Activated CD8-positive, alpha-beta memory T cell treated with anti-CD3 and anti-CD28 coated beads, Interleukin-2, amount 10 ng/mL, durations not matched to agents 7 days and 5 days (primary cell): ENCODE results near the gene LRRC58. TPM values are rescaled to one million over a fixed set of nuclear protein-coding genes. Genes with fewer than 3 reads are reported as not detected.
"Not testable (repeated sequence)": the region's sequence is repeated elsewhere in the genome, so short reads cannot be mapped to it uniquely, and the experiment has no call there.

Source experiments
- ATAC-seq: fragments of 150-1000 bp; cut with Tn5 transposase; one replicate; pipeline ENCODE4 v1.10.0; 2021; ENCODE audit warnings: moderate library complexity
- CTCF ChIA-PET: fragments of 350-600 bp; sonication (Branson Sonifier 250); formaldehyde crosslinking; loops from one replicate; lab custom pipeline; 2021; ENCODE audit warnings: antibody characterized with exemption; lab: Charles Lee
- DNase-seq: peaks from one replicate; pipeline ENCODE4 v3.0.0-alpha.2; 2020
- H3K27ac Mint-ChIP-seq: one replicate; pipeline ENCODE4 v1.8.0; 2021; ENCODE audit warnings: mild to moderate bottlenecking, mixed read lengths
- H3K27me3 Mint-ChIP-seq: one replicate; pipeline ENCODE4 v1.8.0; 2021; ENCODE audit warnings: mixed read lengths
- H3K36me3 Mint-ChIP-seq: one replicate; pipeline ENCODE4 v1.8.0; 2021; ENCODE audit warnings: mild to moderate bottlenecking, mixed read lengths
- H3K4me1 Mint-ChIP-seq: one replicate; pipeline ENCODE4 v1.8.0; 2021; ENCODE audit warnings: mixed read lengths
- H3K4me3 Mint-ChIP-seq: one replicate; pipeline ENCODE4 v1.8.0; 2021; ENCODE audit warnings: mild to moderate bottlenecking, moderate library complexity, mixed read lengths
- H3K9me3 Mint-ChIP-seq: one replicate; pipeline ENCODE4 v1.8.0; 2022; ENCODE audit warnings: low read depth, mixed read lengths
- total RNA-seq, 2 experiments: library from RNA; stranded (reverse); gene quantifications; one replicate each; pipeline ENCODE4 v1.2.3, GENCODE V29; 2021

Gene LRRC58
- total RNA-seq, 2 experiments from 2014 or later, result 21.2 to 21.4 TPM

- no peak for ATAC-seq
- peaks cover 2% of the 10 kb centered on the region for H3K9me3 Mint-ChIP-seq
Observed at GRCh38 chr3:120324190-120324589, 25.0 kb downstream of the LRRC58 start.

GRCh38 chr3:120323761-120324160, 25.4 kb downstream of the LRRC58 start:
- CTCF ChIA-PET, H3K4me3 Mint-ChIP-seq, H3K9me3 Mint-ChIP-seq, DNase-seq, H3K4me1 Mint-ChIP-seq, ATAC-seq, H3K27me3 Mint-ChIP-seq, H3K27ac Mint-ChIP-seq: not testable (repeated sequence)
- peaks cover 48% of the 10 kb centered on the region for H3K36me3 Mint-ChIP-seq

More at GRCh38 chr3:120324190-120324589, 25.0 kb downstream of the LRRC58 start:
- no peak for DNase-seq
- Mint-ChIP-seq H3K36me3 (peaks cover 44% of the 10 kb centered on the region), H3K4me3 (no peak overlapping the region), H3K27me3 (no peaks in the 10 kb centered on the region), H3K27ac (no peak overlapping the region), H3K4me1 (no peaks in the 10 kb centered on the region)
- CTCF ChIA-PET, result no interaction called here

- peaks cover 24% of the 10 kb centered on the region for H3K36me3 Mint-ChIP-seq
- ATAC-seq, result no peak
- peaks cover 7% of the 10 kb centered on the region for H3K9me3 Mint-ChIP-seq
- DNase-seq, result no peak
- peaks cover 9% of the 10 kb centered on the region for H3K4me1 Mint-ChIP-seq
- CTCF ChIA-PET, result no interaction called here
- no peak overlapping the region for H3K4me3 Mint-ChIP-seq
- H3K27ac Mint-ChIP-seq, result peak overlapping the region; percentile 39
- peaks cover 5% of the 10 kb centered on the region for H3K27me3 Mint-ChIP-seq
Observed at GRCh38 chr3:120311863-120312794, 37.0 kb downstream of the LRRC58 start.

GRCh38 chr3:120306519-120307455, 42.4 kb downstream of the LRRC58 start:
- no peak overlapping the region for H3K27ac Mint-ChIP-seq
- H3K4me1 Mint-ChIP-seq, result no peaks in the 10 kb centered on the region
- no peak overlapping the region for H3K4me3 Mint-ChIP-seq
- H3K27me3 Mint-ChIP-seq, result peaks cover 5% of the 10 kb centered on the region
- DNase-seq, result no peak
- CTCF ChIA-PET, result no interaction called here
- ATAC-seq, result no peak
- no peaks in the 10 kb centered on the region for H3K36me3 Mint-ChIP-seq
- H3K9me3 Mint-ChIP-seq, result no peaks in the 10 kb centered on the region

- Mint-ChIP-seq H3K36me3 (no peaks in the 10 kb centered on the region), H3K4me1 (no peaks in the 10 kb centered on the region), H3K27me3 (no peaks in the 10 kb centered on the region), H3K27ac (no peak overlapping the region), H3K9me3 (no peaks in the 10 kb centered on the region), H3K4me3 (no peak overlapping the region)
- DNase-seq, result no peak
- ATAC-seq, result no peak
- CTCF ChIA-PET, result no interaction called here
Observed at GRCh38 chr3:120304616-120305015, 44.5 kb downstream of the LRRC58 start.

GRCh38 chr3:120302361-120302760, 46.8 kb downstream of the LRRC58 start:
- DNase-seq (no peak), ATAC-seq (no peak)
- Mint-ChIP-seq H3K27me3 (peaks cover 9% of the 10 kb centered on the region), H3K27ac (no peak overlapping the region), H3K4me1 (no peaks in the 10 kb centered on the region), H3K36me3 (no peaks in the 10 kb centered on the region), H3K4me3 (no peak overlapping the region), H3K9me3 (no peaks in the 10 kb centered on the region)
- CTCF ChIA-PET, result no interaction called here

GRCh38 chr3:120300971-120301370, 48.2 kb downstream of the LRRC58 start:
- ATAC-seq (no peak), DNase-seq (no peak)
- Mint-ChIP-seq H3K27me3 (peaks cover 14% of the 10 kb centered on the region), H3K4me3 (no peak overlapping the region), H3K9me3 (no peaks in the 10 kb centered on the region), H3K27ac (no peak overlapping the region), H3K36me3 (no peaks in the 10 kb centered on the region), H3K4me1 (no peaks in the 10 kb centered on the region)
- CTCF ChIA-PET, result interaction anchor here (2.1 kb wide), 1 partner anchor 117 kb away, joined by 7 read pairs; no protein-coding TSS in a partner anchor

- no peak for ATAC-seq
- CTCF ChIA-PET, result interaction anchor here (2.1 kb wide), 1 partner anchor 118 kb away, joined by 7 read pairs; no protein-coding TSS in a partner anchor
- no peak overlapping the region for H3K27ac Mint-ChIP-seq
- H3K9me3 Mint-ChIP-seq, result no peaks in the 10 kb centered on the region
- peaks cover 20% of the 10 kb centered on the region for H3K27me3 Mint-ChIP-seq
- no peaks in the 10 kb centered on the region for H3K36me3 Mint-ChIP-seq
- no peak for DNase-seq
- no peak overlapping the region for H3K4me3 Mint-ChIP-seq
- no peaks in the 10 kb centered on the region for H3K4me1 Mint-ChIP-seq
Observed at GRCh38 chr3:120299403-120299802, 49.8 kb downstream of the LRRC58 start.

- Mint-ChIP-seq H3K9me3 (no peaks in the 10 kb centered on the region), H3K27ac (no peak overlapping the region), H3K27me3 (peaks cover 24% of the 10 kb centered on the region), H3K36me3 (no peaks in the 10 kb centered on the region), H3K4me1 (no peaks in the 10 kb centered on the region), H3K4me3 (no peak overlapping the region)
- CTCF ChIA-PET, result no interaction called here
- ATAC-seq (no peak), DNase-seq (no peak)
Observed at GRCh38 chr3:120298996-120299395, 50.2 kb downstream of the LRRC58 start.

GRCh38 chr3:120291552-120291951, 57.6 kb downstream of the LRRC58 start:
- H3K9me3 Mint-ChIP-seq, ATAC-seq, CTCF ChIA-PET, H3K4me3 Mint-ChIP-seq, DNase-seq, H3K4me1 Mint-ChIP-seq, H3K36me3 Mint-ChIP-seq, H3K27ac Mint-ChIP-seq: not testable (repeated sequence)
- H3K27me3 Mint-ChIP-seq, result peaks cover 37% of the 10 kb centered on the region

- Mint-ChIP-seq H3K36me3 (peaks cover 1% of the 10 kb centered on the region), H3K9me3 (peaks cover 6% of the 10 kb centered on the region), H3K4me3 (no peak overlapping the region), H3K4me1 (peaks cover 1% of the 10 kb centered on the region), H3K27ac (no peak overlapping the region), H3K27me3 (peaks cover 45% of the 10 kb centered on the region)
- ATAC-seq, result no peak
- CTCF ChIA-PET, result no interaction called here
- no peak for DNase-seq
Observed at GRCh38 chr3:120289636-120290035, 59.5 kb downstream of the LRRC58 start.

GRCh38 chr3:120286465-120286864, 62.7 kb downstream of the LRRC58 start:
- no peak overlapping the region for H3K27ac Mint-ChIP-seq
- H3K4me3 Mint-ChIP-seq, result no peak overlapping the region
- no peaks in the 10 kb centered on the region for H3K36me3 Mint-ChIP-seq
- ATAC-seq (no peak), DNase-seq (no peak)
- peaks cover 51% of the 10 kb centered on the region for H3K27me3 Mint-ChIP-seq
- no peaks in the 10 kb centered on the region for H3K9me3 Mint-ChIP-seq
- CTCF ChIA-PET, result no interaction called here
- peaks cover 1% of the 10 kb centered on the region for H3K4me1 Mint-ChIP-seq

- Mint-ChIP-seq H3K27ac (no peak overlapping the region), H3K36me3 (no peaks in the 10 kb centered on the region), H3K4me1 (peaks cover 1% of the 10 kb centered on the region), H3K4me3 (no peak overlapping the region), H3K9me3 (no peaks in the 10 kb centered on the region), H3K27me3 (peaks cover 51% of the 10 kb centered on the region)
- CTCF ChIA-PET, result no interaction called here
- ATAC-seq (no peak), DNase-seq (no peak)
Observed at GRCh38 chr3:120285508-120285841, 63.7 kb downstream of the LRRC58 start.
